Fibroblast of mammary gland (primary cell): ENCODE measurements around the gene GALNT7.

Experiments used
- DNase-seq: peaks from one replicate; pipeline ENCODE4 v3.0.0-alpha.2; 2010; ENCODE audit warnings: low read depth
- H3K4me3 ChIP-seq: 2 replicates; pipeline ENCODE4 v1.5.1; 2011; ENCODE audit warnings: low read depth, mild to moderate bottlenecking, low read length, moderate library complexity; ENCODE audit not compliant: control insufficient read depth
- CTCF ChIP-seq: conservative IDR thresholded peaks from 2 replicates; pipeline ENCODE4 v1.5.1; 2011; ENCODE audit warnings: low read depth, low read length, inconsistent platforms; ENCODE audit not compliant: control insufficient read depth, insufficient read depth

The GALNT7 gene

GRCh38 chr4:173245952-173246351 lies 77.3 kb downstream of the GALNT7 start:
- H3K4me3 ChIP-seq = no peak overlapping the region
- DNase-seq = no peak
- TF ChIP-seq CTCF = no peak

- no peak for TF ChIP-seq CTCF
- no peak for DNase-seq
- H3K4me3 ChIP-seq = no peak overlapping the region
Measured at GRCh38 chr4:173246719-173247118, 78.1 kb downstream of the GALNT7 start.

GRCh38 chr4:173247321-173247720 lies 78.7 kb downstream of the GALNT7 start:
- no peak overlapping the region for H3K4me3 ChIP-seq
- no peak for DNase-seq
- TF ChIP-seq CTCF = no peak

- H3K4me3 ChIP-seq = no peak overlapping the region
- no peak for TF ChIP-seq CTCF
- DNase-seq = no peak
Measured at GRCh38 chr4:173248690-173249089, 80.1 kb downstream of the GALNT7 start.

- DNase-seq = peak; percentile 99
- TF ChIP-seq CTCF = no peak
- H3K4me3 ChIP-seq = no peak overlapping the region
Measured at GRCh38 chr4:173252024-173252935, 83.7 kb downstream of the GALNT7 start.

GRCh38 chr4:173253561-173253960 lies 85.0 kb downstream of the GALNT7 start:
- TF ChIP-seq CTCF = no peak
- H3K4me3 ChIP-seq = no peak overlapping the region
- no peak for DNase-seq
